MV-4-11 (cell line): ENCODE data around the gene HNF1B.

Source experiments
- DNase-seq: peaks from one replicate; lab custom pipeline; 2025; lab: John Stamatoyannopoulos, UW

The HNF1B gene

GRCh38 chr17:37761961-37762360 is 17.1 kb upstream of the HNF1B start:
- no peak for DNase-seq

- peak; percentile 46 for DNase-seq
Measured at GRCh38 chr17:37761059-37761458, 16.2 kb upstream of the HNF1B start.

DNA sequence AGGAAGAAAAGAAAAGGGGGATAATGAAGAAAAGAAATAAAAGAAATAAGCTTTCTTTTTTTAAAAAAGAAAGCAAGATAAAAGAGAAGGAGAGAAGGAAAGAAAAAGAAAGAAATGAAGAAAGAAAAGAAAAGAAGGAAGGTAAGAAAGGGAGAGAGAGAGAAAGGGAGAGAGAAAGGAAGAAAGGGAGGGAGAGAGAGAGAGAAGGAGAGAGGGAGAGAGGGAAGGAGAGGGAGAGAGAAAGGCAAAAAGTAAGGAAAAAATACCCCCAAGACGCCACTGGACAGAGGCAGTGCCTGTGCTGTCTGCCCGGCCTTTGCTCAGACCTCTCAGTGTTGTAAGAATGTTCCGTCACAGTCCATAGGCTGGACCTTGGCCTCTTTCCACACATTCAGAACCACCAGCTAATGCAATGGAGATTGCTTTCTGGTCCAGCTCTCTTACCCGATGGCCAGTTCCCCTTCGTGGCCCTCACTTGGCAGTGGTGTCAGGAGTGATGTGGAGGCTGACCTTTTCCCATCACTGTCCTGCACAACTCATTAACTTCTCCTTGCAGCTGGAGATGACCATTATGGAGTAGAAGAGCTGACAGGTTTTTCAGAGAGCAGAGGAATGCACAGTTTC is 14.3 kb upstream of the HNF1B start:
- DNase-seq: no peak

DNA sequence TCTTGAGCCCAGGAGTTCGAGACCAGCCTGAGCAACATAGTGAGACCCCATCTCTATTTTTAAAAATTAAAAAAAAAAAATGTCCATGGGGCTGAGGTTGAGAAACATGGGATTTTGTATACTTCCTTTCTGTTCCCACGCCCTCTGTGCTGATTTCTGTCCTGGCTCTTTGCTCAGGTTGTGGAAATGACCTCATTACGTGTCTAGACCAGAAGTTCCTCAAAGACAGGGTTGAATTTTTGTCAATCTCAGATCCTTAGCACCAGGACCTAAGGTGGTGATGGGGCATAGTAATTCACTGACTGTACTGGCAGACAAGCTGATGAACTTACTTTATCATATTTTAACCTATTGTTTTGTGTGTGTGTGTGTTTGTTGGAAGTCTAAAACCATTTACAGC is 11.2 kb upstream of the HNF1B start:
- no peak for DNase-seq

DNA sequence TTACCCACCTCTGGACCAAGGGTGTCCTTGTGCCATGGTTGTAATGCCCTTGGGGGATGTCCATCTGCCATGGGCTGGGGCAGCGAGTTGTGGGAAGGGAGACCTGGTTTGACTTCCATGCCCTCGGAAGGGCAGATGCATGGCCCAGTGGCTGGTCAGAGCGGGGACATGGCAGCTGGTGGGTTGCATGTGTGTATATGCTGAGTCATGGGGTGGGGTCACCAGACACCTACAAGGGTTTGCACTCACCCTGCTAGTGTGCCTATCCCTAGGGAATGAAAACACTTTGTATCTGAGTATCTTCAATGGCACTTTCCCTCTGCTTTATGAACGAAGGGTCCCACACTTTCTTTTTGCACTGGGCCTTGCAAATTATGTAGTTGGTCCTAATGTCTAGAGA is 10.6 kb upstream of the HNF1B start:
- DNase-seq: no peak

- no peak for DNase-seq
Measured at GRCh38 chr17:37754363-37754762, 9.5 kb upstream of the HNF1B start.

GRCh38 chr17:37752482-37752881 is 7.6 kb upstream of the HNF1B start:
- no peak for DNase-seq

GRCh38 chr17:37750768-37751475 is 6.1 kb upstream of the HNF1B start:
- DNase-seq: no peak

- no peak for DNase-seq
Measured at GRCh38 chr17:37750292-37750691, 5.4 kb upstream of the HNF1B start.

- no peak for DNase-seq
Measured at GRCh38 chr17:37747222-37747621, 2.4 kb upstream of the HNF1B start.

GRCh38 chr17:37746617-37747016 is 1.8 kb upstream of the HNF1B start:
- no peak for DNase-seq

DNA sequence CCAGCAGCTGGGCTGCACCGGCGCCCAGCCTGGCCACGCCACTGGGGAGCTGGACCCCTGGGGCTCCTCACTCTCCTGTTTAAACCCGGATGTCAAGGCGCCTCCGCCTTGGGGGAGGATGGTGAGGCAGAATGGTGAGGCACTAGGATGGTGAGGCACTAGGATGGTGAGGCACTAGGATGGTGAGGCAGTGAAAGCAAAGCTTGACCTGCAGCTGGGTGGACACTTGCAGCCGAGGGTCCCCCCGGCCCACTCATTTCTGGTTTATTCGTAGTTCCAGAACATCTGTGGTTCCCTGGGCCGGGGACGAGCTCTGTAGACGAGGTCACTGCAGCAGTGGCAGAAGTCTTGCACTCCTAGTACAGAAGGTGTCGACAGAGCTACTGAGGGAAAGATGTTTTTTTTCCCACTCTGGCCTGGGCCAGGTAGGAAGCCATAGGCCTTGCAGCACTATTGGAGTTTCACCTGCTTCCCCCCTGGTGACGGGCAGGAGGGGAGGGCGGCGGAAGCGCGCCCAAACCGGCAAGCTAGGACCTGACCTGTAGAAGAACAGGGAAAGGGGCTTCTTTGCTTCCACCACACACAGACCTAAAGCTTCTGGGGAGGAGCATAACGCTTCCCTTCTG is 1.1 kb upstream of the HNF1B start:
- DNase-seq: no peak

- no peak for DNase-seq
Measured at GRCh38 chr17:37744633-37744927, 279 bp downstream of the HNF1B start.

DNA sequence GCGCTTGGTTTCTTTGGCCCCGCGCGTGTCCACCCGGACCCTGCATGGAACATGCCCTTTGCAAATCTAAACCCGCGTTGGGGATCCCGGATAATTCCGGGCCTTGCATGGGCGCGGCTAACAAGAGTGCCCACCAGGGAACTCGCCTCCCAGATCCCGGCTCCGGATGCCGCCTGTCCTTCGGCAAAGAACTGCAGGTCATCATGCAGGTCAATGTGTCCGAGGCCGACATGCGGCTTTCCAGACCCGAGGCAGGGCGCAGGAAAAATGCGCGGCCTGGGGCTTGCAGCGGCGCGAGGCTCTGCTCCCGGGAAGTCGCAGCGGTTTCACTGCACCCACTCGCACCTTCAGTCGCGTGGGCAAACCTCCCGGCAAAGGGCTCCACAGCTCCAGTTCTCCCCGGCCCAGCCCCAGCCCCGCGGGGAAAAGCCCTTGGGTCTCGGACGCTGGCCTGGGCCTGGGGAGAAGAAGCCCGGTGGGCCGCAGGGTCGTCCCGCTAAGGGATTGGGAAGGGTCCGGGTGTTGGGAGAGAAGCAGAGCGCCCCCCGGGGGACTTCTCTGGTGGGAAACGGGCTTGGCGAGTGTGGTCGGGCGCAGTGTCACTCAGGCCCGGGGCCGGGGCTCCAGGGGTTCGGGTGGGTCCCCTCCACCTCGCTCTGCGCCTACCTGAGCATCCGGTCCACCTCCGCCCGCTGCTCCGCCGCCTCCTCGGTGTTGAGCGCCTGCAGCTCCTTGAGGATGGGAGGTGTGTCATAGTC is 805 bp downstream of the HNF1B start:
- no peak for DNase-seq

DNA sequence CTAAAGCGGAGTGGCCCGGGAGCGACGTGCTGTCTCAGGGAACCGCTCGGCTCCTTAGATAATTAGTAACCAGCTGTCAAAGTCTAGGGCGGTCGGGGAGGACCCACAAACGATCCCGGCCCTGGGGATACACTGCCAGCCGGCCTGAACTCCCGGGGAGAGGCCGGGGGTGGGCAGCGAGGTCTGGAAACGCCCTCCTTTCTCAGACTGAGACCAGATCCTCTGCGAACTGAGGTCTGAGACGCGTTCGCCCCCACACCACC is 1.3 kb downstream of the HNF1B start:
- DNase-seq: no peak

DNA sequence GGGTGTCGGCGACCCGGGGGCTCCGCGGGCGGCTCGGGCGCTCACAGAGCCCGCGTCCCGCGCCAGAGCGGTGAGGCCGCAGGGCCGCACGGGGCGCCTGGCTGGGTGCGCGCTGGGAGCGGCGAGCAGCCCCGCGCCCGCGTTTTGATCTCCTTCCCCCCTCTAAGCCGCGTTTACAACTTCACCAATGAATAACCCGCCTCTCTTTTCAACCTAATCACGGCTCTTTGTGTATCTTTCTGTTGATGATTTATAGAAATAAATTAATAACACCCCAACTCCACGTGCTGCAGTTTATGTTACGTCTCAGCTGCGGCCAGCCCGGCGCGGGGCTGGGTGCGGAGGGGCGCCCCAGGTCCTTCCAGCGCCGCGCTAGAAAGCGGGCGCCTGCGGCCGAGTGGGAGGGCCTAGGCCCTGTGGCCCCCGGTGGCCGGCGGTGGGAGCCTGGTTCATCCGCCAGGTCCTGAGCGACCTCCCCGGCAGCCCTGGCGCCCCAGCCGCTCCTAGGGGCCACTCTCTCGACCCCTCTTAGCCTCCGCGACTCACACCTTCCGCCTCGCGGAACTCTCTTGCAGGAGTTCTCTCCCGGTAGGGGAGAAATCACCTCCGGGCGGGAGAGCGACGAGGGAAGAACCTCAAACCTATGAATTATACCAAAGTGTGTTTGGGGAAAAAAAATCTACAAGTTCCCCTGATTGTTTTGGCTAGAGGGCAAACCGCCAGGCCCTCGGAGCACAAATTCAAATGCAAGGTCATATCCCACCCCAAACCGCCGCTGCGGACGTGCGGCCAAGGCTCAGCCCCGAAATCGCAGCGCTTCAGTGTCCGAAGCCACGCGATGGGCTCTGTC is 1.9 kb downstream of the HNF1B start:
- DNase-seq: no peak

- no peak for DNase-seq
Measured at GRCh38 chr17:37742116-37742761, 2.6 kb downstream of the HNF1B start.

DNA sequence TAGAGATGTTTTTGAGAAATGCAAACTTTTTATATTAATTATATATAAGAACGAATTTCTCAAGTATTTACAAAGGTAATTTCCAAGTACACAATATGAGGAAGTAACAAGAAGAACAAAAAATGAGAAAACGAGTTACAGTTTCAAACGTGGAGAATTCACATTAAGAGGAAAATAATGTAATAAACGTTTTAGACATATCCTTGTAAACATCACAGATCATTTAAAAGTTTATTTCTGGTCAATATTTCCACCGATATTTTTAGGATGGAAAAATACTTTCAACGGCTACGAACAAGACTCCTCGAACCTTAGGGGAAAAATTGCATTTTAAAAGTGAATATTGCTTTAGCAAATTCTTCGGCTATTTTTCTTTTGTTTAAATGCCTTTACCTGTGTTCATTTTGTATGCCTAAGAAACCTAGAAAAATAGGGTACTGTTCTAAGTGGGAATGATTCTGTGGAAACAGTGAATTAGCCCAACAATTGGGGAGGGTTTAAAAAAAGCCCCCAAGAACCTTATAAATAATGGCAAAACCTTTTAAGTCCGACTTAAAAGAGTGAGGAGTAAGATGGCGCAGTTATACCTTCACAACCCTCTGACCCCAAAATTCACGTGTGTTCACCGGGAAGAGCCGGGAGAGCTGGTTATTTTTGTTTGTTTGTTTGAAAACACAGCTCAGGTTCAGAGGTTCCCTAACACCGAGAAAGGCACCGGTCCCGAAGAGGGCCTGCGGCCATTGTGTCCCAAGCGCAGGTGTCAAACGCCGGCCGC is 3.3 kb downstream of the HNF1B start:
- no peak for DNase-seq

DNA sequence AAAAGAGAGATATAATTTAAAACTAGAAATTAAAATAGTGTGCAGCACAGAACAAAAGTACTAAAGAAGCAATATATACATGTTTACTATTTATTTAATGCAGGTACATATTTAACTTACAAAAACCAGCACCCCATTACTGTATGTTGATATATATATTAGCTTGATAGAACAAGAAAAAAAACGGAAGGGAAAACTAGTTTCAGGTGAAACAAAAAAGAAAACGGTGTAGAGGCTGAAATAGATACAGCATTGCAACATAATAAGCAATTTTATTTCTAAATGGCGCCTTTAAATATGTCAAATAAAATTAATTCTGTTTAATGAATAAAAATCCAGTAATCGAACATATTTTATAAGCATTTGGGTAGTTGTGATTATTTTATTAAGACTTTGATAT is 3.9 kb downstream of the HNF1B start:
- DNase-seq: no peak

DNA sequence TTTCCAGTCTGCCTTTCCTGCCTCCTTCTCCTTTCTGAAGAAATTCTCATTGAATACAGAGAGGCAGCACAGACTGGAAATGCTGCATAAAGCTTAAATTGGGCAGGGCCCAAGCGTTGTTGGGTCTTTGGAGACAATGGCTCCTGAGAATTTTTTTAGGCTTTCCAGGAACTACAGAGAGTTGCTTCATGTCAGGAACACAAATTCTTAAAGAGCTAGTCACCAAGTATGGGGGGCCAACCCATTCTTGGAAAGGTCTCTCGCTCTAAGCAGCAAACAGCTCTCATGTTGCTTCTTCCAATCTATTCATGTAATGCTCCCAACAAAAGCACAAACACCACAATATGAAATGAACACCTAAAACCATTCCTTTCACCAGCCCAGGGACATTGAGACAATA is 6.9 kb downstream of the HNF1B start:
- no peak for DNase-seq

DNA sequence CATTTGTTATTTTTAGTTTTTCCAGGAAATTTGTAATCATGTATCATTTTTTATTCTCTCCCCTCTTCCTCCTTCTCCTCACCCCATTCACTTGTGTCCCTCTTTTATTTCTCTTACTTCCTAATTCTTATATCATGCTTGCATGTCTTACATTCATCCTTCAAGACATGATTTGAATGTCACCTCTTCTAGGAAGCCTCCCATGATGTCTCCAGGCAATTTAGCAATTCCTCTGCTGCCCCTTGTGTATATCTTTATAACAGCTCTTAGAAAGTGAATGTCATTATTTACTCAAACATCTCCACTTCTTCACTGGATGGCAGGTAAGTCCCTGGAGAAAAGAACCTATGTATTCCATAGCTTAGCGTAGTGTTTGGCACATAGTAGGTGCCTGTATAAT is 7.8 kb downstream of the HNF1B start:
- DNase-seq: no peak
